Stimulated activated CD8-positive, alpha-beta memory T cell treated with anti-CD3 and anti-CD28 coated beads, Interleukin-15, amount 100 ng/mL, for 48 hours (primary cell): ENCODE data around the gene GMPPB.
"Not testable (repeated sequence)": the region's sequence is repeated elsewhere in the genome, so short reads cannot be mapped to it uniquely, and the experiment has no call there.

ENCODE experiments used
- DNase-seq, 2 donors: peaks; one replicate each; pipeline ENCODE4 v3.0.0-alpha.2; 2020; ENCODE audit warnings: low read depth in 2 of 2

The GMPPB gene

DNA sequence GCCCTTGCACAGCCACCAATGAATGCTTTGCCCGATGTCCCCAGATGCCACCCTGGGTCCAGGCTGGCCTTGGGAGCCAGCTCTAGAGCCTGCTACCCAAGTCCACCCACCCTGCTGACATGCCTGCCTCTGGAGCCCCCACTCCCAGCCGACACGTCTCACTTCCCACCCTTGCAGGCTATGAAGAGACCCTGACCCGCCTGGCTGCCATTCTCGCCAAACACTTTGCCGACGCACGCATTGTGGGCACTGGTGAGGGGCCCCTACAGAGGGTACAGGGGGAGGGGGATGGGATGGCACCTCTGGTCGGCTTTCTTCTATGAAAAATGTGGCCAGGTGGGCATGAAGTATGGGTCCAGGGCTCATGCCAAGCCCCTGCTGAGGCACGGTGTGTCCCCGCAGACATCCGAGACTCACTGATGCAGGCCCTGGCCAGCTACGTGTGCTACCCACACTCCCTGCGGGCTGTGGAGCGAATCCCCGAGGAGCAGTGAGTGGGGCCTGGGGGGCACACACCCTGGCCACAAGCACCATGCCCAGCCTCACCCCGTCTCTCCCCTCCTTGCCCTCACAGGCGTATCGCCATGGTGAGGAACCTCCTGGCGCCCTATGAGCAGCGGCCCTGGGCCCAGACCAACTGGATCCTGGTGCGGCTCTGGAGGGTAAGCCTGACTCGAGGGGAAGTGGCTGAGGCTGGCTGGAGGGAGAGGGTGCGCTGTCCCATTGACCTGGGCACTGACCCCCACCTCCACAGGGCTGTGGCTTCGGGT, 10.2 kb downstream of the GMPPB start:
- DNase-seq: no peak

DNA sequence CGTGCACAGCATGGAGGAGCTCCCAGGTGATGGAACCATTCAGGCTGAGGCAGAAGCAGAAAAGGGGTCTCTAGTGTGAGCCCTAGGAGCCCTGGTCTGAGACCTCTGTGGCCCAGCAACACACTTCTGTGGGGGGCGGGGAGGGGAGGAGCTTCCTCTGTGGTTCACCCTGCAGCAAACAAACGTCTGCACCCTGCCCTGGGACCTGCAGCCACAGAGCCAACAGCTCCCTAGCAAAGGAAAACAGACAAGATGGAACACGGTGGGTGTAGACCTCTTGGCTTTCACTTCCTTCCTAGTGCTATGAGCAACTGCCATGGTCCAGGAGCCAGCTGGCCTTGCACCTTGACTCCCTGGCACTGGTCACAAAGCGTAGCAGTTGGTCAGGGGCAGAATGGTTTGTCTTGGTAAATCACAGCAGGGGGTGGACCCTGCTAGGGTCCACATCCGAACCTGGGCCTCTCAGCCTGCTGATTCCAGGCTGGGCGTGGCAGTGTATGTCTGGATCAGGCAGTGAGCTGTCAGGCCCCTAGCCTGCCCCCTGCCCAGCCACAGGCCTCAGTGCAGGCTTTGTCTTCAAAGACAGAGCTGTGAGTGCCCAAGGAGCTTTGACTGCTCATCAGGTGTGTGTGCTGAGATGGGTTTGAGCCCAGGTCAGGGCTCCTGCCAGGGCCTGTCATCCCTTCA, 11.0 kb downstream of the GMPPB start:
- DNase-seq: no peak

DNA sequence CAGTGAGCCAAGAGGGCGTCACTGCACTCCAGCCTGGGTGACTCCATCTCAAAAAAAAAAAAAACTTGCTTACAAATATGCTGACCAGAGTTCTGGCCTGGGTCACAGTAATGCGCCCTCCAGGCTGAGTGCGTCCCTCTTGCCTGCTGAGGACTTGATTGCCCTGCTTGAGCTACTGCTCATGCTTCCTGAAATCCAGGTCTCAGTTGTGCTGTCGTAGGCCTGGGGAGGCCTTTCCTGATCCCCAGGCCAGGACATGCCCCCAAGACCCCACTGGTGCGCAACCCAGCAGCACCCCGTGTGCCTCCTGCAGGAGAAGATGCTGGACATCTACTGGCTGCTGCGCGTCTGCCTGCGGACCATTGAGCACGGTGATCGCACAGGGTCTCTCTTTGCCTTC, 11.6 kb downstream of the GMPPB start:
- no peak for DNase-seq

DNA sequence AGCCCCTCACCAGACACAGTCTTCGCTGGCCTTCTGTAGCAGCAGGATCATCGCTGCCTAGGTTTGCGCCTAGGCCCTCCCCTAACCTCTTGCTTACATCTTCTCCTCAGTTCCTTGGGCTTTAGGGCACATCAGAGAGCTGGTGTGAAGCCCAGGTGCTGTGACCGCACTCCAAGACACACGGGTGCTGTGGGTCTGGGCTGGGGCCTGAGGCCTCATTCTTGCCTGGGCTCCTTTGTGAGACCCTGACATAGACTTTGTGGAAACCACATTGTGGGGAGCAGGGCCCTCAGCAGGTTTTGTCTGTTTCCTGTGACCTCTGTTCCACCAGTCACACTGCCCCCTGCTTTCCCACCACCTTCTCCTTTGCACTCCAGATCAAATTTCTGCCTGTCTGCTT, 12.3 kb downstream of the GMPPB start:
- no peak for DNase-seq

DNA sequence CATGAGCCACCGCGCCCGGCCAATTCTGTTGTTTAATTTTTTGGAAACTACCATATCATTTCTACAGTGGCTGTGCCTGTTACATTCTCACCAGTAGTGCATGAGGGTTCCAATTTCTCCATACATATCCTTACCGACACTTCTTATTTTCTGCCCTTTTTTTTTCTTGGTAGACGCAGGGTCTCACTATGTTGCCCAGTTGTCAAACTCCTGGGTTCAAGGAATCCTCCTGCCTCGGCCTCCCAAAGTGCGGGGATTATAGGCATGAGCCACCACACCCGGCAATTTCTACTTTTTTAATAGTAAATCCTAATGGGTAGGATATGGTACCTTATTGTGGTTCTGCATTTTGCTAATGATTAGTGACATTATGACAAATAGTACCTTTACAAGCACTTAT, 13.9 kb downstream of the GMPPB start:
- no peak for DNase-seq

DNA sequence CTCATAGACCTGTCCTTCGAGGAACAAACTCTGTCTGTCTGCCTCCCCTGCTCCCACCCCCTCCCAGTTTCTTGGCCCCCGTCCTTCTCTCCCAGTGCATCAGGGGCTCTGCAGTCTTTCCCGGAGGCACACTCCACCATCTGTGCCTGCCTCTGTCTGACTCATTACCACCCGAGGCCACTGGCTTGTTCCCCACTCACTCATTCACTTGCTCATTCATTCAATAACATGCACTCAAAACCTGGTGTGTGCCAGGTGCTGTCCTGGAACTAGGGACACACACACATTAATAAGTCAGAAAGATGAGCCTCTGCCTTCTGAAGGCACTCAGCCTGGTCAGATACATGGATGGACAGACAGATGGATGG, 16.7 kb downstream of the GMPPB start:
- DNase-seq: no peak

DNA sequence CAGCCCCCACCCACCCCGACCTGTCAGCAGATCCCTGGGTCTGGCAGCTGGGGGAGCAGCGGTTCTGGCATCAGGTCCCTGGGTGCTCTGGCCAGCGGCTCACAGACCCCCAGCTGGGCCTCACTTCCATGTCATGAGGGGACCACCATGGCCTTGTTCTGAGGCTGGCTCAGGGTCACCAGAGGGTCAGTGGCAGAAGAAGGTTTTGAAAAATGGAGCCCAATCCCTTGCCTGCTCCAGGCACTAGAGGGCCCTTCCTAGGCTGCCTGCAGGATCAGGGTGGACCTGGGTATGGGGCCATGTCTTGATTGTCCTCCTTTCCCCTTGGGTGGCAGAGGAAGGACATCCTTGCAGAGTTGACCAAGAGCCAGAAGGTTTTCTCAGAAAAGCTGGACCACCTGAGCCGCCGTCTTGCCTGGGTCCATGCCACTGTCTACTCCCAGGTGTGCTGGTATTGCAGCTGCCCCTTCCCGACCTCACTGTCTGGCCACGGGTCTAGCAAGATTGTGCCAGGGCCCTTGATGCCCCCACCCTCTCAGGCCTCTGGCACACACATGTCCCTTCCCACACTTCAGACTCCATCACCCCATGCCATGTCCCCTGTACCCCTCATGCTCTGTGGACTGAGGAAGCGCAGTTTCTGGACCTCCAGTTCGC, 17.2 kb downstream of the GMPPB start:
- DNase-seq: no peak

DNA sequence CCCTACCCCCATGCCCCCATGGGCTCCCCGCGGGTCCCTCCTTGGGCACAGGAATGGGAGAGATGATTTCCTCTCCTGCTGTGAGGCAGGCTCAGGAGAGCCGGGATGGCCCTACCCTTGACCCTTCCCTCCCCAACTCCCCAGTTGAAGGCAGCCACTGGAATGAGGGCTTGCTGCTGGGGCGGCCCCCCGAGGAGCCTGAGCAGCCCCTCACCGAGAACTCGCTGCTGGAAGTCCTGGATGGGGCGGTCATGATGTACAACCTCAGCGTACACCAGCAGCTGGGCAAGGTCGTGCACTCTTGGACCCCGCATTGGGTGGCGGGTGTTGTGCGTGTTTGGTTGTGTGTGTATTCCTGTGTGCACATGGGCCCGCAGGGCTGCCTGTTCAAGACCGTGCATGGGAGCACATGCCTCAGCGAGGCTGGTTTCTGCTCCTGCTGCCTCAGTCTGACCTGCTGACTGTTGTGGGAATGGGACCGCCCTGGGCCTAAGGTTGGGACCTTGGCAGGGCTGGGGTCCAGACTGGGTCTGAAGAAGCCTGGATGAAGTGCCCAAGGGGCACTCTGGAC, 18.3 kb downstream of the GMPPB start:
- no peak for DNase-seq

DNA sequence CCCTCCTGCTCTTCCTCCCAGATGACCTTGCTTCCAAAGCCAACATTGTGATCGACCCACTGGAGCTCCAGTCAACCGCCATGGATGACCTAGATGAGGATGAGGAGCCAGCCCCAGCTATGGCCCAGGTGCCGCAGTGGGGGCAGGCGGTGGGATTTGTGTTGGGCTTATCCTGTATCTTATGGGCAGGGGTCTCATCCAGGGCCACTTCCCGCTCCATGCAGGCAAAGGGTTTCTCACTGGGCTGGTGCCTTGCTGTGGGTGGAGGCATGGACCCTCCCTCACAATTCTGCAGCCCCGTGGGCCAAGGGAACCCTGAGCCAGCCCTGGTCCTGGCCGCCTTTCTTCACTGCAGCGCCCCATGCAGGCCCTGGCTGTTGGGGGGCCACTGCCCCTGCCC, 19.1 kb downstream of the GMPPB start:
- no peak for DNase-seq

DNA sequence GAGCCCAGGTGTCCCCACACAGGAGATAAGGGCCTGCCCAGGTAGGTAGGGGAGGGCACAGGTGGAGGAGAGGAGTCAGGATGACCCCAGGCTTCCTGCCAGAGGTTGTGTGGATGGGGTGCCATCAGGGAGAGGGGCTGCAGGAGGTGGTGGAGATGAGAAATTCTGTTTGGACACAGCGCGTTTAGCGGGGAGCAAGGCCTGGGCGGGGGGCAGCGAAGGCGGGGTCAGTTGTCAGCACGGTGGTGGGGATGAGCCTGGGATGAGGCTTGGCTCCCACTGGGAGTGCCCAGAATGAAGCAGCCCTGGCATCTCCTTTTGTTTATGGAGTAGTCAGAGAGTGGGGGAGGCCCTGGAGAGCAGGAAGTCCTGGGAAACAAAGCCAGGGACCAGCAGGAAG, 19.8 kb downstream of the GMPPB start:
- DNase-seq: no peak

DNA sequence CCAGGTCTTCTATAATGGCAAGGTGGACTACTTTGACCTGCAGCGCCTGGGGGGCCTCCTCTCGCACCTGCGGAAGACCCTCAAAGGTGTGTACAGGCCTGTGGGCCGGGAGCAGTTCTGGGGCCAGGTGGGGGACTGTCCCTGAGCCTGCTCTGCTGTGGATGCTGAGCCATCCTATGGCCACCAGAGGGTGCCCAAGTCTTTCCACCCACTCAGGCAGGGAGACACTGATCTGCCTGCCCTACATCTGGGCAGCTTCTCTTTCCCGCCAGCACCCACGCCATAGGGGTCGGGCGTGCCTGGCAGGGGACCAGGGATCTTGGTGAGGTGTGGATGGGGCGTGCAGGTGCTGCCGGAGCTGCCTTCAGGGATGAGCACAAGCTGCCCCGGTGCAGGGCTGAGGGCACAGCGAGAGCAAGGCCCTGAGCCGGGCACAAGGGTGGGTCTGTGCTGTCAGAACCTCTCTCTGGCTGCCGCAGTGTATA, 20.3 kb downstream of the GMPPB start:
- DNase-seq: peak; percentile 38 to 42

DNA sequence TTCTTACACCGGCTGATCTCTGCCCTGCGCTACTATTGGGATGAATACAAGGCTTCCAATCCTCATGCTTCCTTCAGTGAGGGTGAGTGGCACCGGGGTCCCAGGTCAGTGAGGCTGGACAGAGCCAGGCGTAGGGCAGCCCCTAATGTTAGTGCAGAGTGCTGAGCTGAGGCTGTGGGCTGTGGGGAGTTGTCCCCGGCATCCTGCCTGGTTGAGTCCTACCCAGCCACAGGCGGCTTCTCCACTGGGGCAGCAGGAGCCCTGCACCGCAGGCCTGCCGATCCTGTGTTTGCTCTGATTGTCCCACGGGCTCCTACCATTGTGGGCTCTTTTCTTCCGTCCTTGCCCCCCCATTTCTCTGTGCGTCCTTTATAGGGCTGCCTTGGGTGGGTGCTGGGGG, 21.1 kb downstream of the GMPPB start:
- no peak for DNase-seq

DNA sequence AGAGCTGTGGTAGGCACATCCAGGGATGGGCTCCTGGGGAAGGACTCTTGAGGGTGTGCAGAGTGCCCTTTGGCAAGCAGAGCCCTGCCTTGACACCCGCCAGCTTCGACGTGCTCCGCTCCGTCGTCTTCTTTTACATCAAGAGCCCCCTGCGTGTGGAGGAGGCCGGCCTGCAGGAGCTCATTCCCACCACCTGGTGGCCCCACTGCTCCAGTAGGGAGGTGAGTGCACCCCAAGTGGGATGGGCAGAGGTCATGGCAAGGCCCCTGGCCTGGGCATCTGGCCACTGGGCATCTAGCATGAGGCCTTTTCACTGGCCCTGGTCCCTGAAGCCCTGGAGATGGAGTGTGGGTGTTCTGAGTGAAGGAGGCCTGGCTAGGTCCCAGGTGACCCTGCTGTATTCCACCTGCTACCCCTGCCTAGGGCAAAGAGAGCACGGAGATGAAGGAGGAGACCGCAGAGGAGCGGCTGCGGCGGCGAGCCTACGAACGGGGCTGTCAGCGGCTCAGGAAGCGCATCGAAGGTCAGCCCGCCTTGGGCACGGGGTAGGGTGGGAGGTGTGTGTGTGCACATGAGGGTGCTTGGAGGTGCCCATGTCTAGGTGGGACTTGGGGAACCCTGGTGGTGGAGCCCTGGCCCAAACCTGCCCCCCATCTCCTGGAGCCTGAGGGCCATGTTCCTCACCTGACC, 22.2 kb downstream of the GMPPB start:
- no peak for DNase-seq

DNA sequence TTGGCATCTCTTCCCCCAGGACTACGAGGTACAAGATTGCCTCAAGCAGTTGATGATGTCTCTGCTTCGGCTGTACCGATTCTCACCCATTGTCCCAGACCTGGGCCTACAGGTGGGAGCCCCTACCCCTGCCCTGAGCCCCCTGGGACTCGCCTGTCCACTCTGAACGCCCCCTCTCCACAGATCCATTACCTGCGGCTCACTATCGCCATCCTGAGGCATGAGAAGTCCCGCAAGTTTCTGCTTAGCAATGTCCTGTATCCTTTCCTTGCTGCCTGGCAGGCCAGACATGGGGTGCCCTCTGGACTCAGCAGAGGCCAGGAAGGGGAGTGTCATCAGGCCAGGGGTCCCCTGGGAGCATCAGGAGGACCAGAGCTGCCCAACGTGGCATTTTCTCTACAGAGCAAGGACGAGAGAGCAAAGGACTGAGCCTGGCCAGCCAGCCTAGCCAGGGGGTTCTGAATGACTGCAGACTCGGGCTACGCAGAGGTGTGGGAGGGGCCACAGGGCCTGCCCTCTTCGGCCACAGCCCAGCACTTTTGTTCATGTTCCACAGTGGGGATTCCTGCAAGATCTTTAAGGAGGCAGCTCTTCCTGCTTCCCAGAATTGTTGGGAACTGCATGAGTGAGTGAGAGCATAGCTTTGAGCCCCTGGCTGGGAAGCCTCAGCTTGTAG, 23.2 kb downstream of the GMPPB start:
- no peak for DNase-seq

DNA sequence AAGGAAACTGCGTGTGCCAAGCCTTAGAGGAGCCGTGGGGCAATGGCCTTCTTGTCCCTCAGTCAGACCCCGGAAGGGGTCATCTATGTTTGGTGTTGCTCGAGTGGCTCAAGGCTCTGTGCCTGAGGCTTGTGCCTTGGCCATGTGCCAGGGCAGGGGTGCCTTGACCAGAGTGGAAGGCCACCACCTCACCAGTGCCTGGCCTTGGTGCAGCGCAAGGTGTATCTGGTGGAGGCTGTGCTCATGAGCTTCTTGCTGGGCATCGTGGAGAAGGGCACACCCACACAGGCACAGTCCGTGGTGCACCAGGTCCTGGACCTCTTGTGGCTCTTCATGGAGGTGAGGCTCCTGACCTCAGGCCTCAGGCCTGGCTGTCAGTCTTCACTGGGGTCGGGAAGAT, 23.7 kb downstream of the GMPPB start:
- no peak for DNase-seq

DNA sequence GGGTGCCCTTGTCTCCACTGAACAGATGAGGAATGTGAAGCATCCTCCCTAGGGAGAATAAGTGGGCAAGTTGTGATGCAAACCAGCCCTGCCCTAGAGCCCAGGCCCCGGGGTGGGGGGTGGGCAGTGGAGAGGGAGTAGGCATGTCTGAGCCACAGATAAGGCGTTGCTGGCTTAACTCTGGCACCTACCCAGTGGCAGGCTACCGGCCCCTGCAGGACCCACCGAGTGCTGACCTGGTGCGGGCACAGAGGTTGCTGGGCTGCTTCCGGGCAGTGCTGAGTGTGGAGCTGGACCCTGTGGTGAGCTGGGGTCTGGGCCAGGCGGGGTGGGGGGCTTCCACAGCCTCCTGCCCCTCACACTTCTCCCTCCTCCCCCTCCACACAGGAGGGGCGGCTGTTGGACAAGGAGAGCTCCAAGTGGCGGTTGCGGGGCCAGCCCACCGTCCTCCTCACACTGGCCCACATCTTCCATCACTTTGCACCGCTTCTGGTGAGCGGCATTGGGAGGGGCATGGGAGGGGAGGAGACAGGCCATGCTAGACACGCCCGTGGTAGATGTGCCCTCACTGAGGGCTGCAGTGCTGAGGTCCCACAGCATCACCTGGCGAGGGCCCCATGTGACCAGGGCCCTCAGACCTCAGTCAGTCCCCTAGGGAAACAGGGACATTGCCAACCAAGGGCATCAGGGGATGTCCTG, 24.3 kb downstream of the GMPPB start:
- DNase-seq: no peak

DNA sequence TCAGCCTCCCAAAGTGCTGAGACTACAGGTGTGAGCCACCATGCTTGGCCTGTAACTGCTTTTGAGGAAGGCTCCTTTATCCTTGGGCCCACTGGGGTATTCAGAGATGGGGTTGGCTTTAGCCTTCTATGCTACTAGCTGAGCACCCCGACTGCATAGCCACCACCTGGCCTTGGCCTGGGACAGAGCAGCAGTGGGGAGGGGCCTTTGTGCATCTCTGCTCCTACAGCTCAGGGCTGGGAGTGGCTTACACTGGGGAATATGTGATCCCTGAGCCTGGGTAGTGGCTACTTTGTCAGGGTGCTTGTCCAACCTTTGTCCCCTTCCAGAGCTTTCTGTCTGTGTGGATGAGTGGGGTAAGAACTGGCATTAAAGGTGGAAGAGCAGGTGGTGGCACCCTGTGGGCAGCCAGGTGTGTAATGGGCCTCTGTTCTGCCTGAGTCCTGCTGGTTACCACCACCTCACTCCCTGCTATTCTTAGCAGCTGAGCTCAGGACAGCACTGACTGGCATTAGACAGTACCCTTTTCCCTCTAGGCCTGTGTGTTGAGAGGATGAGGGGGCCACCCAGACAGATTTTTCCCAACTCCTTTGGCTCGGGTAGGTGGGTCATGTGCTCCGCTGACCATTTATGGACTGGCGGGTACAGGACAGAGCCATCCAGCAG, 28.3 kb downstream of the GMPPB start:
- not testable (repeated sequence) for DNase-seq

DNA sequence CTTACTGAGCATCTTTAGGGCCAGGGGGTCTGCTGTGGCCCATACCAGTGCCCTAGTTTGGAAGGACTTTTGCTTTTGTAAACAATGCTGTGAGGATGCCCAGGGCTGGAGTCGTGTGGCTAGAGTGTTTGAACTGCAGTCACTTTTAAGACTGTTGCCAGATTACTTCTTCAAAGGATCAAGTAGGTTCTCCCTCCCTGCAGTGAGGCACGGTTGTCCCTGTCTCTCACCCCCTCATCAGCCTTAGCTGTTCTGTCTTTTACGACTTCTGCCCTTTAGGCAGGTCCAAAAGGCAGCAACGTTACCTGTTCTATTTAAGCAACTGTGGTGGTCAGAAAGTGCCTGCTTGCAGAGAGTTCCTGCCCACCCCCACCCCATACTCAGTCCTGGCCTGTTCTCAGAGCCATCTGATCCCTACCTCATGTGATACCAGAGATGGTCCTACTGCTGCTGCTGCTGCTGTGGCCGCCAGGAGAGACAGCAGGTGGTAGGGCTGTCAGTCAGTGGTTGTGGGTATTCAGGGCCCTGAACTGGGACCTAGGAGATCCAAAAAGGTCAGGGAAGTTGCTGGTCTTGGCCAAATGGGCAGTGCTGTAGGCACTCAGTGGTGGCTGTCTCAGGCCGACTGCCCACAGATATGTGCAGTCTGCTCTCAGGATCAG, 29.2 kb downstream of the GMPPB start:
- not testable (repeated sequence) for DNase-seq

DNA sequence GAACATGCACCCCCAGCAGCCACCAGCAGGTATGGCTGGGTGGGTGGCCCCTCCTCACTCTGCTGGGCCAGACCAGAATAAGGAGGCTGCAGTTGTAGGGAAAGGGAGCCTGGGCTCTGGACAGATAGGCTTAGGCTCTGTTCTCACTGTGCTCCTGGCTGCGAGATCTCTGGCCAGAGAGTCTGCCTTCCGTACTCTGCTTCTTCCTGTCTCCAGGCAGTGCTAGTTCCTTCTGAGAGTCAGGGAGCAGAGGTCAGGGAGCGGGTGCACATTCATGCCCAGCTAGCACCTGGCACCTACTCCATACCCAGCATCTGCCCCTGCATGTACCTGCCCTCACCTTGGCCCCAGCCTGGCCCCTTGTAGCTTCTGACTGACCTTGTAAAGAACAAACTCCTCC, 32.3 kb downstream of the GMPPB start:
- DNase-seq: not testable (repeated sequence)

DNA sequence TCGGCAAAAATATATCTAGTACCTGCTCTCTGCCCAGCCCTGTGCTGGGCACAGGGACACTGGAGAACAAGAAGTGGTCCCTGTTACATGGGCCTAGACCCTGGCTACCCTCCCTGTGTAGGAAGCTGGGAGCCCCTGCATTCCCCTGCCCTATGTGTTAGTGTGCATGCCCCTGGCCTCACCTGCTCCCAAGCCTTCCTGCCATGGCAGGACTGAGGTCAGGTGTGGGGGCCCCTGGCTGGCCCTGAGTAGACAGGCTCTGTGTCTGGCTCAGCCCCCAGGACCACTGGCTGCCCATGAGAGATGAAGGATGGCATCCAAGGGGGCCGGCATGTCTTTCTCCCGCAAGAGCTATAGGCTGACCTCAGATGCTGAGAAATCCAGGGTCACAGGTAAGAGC, 32.9 kb downstream of the GMPPB start:
- not testable (repeated sequence) for DNase-seq
